Activated CD4-positive, alpha-beta T cell treated with anti-CD3 and anti-CD28 coated beads for 24 hours (primary cell): ENCODE data around the gene TSGA10.
"Not testable (repeated sequence)": the region's sequence is repeated elsewhere in the genome, so short reads cannot be mapped to it uniquely, and the experiment has no call there.

Experiments
- DNase-seq, 2 donors: peaks; one replicate each; pipeline ENCODE4 v3.0.0-alpha.2; 2020; ENCODE audit warnings: low read depth in 2 of 2

TSGA10 gene

GRCh38 chr2:99154643-99155536 lies at the start of gene TSGA10, which contains the start of gene LIPT1:
Gene TSGA10, minus strand, starts transcription at chr2:99154942. Its CDS starts 45,503 bp downstream, at chr2:99109439.
Gene LIPT1, plus strand, starts transcription at chr2:99154967. Its CDS starts 6,991 bp downstream, at chr2:99161958.
- DNase-seq, result peak; percentile 79 to 86

GRCh38 chr2:99201959-99202678 lies 47.4 kb upstream of the TSGA10 start:
- no peak for DNase-seq

- no peak for DNase-seq
Observed at GRCh38 chr2:99200076-99200800, 45.5 kb upstream of the TSGA10 start.

GRCh38 chr2:99198103-99198841 lies 43.5 kb upstream of the TSGA10 start:
- no peak for DNase-seq

GRCh38 chr2:99192364-99192763 lies 37.6 kb upstream of the TSGA10 start:
- not testable (repeated sequence) for DNase-seq

- DNase-seq, result no peak
Observed at GRCh38 chr2:99190548-99190947, 35.8 kb upstream of the TSGA10 start.

GRCh38 chr2:99188357-99188756 lies 33.6 kb upstream of the TSGA10 start:
- no peak for DNase-seq

GRCh38 chr2:99187011-99187410 lies 32.3 kb upstream of the TSGA10 start:
- no peak for DNase-seq

GRCh38 chr2:99184811-99185210 lies 30.1 kb upstream of the TSGA10 start:
- DNase-seq, result no peak

- no peak for DNase-seq
Observed at GRCh38 chr2:99183025-99183424, 28.3 kb upstream of the TSGA10 start.

- no peak for DNase-seq
Observed at GRCh38 chr2:99181624-99182000, 26.9 kb upstream of the TSGA10 start.

GRCh38 chr2:99180755-99181623 lies 26.2 kb upstream of the TSGA10 start, which contains the start of the genes MITD1 and MRPL30:
Gene MITD1, minus strand, starts transcription at chr2:99181058. Its CDS starts 77 bp downstream, at chr2:99180981.
Gene MRPL30, plus strand, starts transcription at chr2:99181184. Its CDS starts 5,020 bp downstream, at chr2:99186204.
- DNase-seq, result peak; percentile 78

GRCh38 chr2:99171377-99172140 lies 16.8 kb upstream of the TSGA10 start:
- DNase-seq, result no peak

GRCh38 chr2:99169534-99169933 lies 14.8 kb upstream of the TSGA10 start:
- DNase-seq, result no peak

- no peak for DNase-seq
Observed at GRCh38 chr2:99166218-99166617, 11.5 kb upstream of the TSGA10 start.

GRCh38 chr2:99159594-99159993 lies 4.9 kb upstream of the TSGA10 start:
- DNase-seq, result no peak

- DNase-seq, result no peak
Observed at GRCh38 chr2:99158599-99158998, 3.9 kb upstream of the TSGA10 start.

GRCh38 chr2:99156891-99157290 lies 2.1 kb upstream of the TSGA10 start:
- no peak for DNase-seq

GRCh38 chr2:99153921-99154604 lies 679 bp downstream of the TSGA10 start:
- DNase-seq, result no peak
